ENCODE measurements around the gene STAC.

STAC gene, protein sequence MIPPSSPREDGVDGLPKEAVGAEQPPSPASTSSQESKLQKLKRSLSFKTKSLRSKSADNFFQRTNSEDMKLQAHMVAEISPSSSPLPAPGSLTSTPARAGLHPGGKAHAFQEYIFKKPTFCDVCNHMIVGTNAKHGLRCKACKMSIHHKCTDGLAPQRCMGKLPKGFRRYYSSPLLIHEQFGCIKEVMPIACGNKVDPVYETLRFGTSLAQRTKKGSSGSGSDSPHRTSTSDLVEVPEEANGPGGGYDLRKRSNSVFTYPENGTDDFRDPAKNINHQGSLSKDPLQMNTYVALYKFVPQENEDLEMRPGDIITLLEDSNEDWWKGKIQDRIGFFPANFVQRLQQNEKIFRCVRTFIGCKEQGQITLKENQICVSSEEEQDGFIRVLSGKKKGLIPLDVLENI

DNA sequence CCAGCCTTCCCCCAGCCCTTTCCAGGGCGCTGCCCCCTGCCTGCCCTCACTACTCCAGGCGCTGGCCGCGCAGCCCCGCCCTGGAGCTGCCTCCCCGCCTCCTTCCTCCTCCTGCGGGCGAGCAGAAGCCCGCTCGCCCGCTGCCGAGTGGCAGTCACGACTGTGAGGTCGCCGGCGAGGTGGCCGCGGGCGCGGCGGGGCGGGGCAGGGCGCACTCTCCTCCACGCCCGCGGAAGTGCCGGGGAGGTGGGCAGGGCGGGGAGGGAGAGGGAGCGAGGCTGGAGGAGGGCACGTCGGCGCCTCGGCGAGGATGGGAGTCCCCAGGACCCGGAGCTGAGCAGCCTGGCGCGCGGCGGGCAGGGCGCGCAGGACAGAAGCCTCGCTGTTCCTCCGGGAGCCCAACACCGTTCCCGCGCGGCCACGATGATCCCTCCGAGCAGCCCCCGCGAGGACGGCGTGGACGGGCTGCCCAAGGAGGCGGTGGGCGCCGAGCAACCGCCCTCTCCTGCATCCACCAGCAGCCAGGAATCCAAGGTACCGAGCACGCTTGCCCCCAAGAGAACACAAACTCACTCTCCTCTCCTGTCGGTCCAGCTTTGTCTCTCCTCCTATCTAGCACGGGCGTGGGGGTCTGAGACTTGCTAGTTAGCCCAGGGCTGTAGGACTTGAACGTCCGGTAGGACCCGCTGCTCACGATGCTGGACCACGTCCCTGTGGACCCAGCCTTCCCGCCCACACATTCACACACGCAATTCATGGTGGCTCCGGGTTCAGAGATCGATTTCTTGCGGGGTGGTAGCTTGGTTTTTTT, at the start of gene STAC:
STAC (plus strand) TSS at position 284 of the 811 bp plus-strand sequence; CDS start at position 424, 140 bp downstream.
- no peak for DNase-seq

GRCh38 chr3:36332139-36332538, 48.2 kb upstream of the STAC start:
- DNase-seq, result no peak

DNA sequence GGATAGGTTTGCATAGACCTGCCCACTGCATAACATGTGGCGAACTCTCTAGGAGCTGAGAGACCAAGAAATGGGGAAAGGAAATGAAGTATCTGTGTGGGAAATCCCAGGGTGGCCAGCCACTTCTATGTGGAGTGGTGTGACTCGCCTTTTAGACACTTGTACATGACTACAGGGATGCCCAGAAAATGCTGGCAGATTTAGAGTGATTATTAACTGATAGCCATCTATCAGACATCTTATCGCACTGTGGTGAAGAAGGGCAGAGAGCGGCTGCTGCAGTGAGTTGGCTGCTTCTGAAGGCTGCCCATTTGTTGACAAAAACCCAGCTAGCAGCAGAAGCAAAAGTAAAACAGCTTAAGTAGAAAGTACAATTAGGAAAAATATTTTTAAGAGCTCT, 18.1 kb upstream of the STAC start:
- no peak for DNase-seq

GRCh38 chr3:36362973-36363372, 17.3 kb upstream of the STAC start:
- no peak for DNase-seq

DNA sequence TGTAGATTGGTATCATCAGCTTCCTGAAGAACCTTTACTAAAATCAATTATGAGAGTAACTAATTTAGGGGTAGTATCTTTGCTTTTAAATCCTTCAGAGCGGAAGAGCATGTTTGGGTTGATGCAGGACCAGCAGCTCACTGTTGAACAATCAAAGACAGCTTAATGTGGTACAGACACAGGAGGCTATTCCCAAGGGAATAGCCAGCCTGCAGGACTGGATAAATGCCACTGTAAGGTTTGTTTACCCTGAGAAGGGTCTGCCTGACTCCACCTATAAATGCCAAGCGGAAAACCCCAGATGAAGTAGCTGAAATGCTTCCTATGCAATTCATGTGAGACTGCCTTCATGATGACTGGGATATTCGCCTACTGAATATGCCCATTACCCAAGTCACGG, 16.0 kb upstream of the STAC start:
- DNase-seq, result no peak

- no peak for DNase-seq
Observed at GRCh38 chr3:36365829-36366228, 14.5 kb upstream of the STAC start.

DNA sequence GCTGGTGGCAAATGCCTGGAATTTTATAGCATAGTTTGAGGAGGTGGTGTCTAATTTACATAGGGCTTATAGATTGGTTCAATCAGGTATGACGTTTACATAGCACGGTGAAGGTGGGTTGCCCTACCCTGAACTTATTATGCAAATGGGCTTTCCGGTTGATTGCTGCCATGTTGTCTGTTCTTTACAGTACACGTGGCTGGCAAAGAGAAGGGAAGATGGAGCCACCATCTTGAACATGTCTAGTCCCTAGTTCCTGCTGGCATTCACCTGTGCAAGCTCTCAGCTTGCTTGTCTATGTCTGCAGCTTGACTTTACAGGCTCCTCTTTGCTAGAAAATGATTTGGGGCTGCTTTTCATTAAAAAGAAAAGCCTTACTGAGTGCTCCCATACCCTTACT, 14.0 kb upstream of the STAC start:
- no peak for DNase-seq

- DNase-seq, result no peak
Observed at GRCh38 chr3:36367912-36368573, 12.3 kb upstream of the STAC start.

GRCh38 chr3:36372534-36372935, 7.8 kb upstream of the STAC start:
- DNase-seq, result no peak

GRCh38 chr3:36373084-36373483, 7.2 kb upstream of the STAC start:
- DNase-seq, result no peak

DNA sequence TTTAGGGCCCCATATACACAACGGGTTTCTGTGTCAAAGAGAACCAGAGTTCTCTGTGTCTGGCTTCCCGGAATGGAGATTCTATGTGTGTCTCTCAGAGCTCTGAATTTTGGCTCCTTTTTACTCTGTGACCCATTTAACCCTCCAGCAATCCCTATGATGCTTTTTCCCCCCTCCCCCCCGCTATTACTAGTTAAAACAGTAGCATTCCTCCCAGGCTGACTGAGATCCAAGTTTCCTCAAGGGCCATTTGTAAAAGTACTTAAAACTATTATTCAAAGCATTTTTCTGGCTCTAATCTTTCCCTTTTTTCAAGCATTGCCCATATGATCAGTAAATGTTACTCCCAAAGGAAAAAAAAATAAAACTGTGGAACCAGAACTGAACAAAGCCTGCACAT, 6.6 kb upstream of the STAC start:
- DNase-seq, result no peak

DNA sequence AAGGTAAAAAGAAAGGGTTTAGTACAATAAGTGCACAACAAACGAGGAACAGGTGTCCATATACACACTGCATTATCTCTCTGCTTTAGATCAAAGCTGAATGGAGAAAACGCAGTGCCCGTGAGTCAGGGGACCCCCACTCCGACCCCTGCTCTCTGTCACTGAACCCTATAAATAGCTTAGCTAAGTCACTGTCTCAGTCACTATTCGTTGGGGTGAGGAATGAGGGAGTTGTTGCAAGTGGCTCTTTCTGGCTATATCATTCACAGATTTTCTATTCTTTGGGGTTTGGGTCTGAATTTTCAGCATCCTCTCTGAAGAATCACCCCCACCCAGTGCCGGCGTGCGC, 458 bp upstream of the STAC start:
- DNase-seq, result no peak

GRCh38 chr3:36381311-36381956, 1.1 kb downstream of the STAC start:
- DNase-seq, result no peak

GRCh38 chr3:36393563-36393962, 13.3 kb downstream of the STAC start:
- DNase-seq, result no peak

DNA sequence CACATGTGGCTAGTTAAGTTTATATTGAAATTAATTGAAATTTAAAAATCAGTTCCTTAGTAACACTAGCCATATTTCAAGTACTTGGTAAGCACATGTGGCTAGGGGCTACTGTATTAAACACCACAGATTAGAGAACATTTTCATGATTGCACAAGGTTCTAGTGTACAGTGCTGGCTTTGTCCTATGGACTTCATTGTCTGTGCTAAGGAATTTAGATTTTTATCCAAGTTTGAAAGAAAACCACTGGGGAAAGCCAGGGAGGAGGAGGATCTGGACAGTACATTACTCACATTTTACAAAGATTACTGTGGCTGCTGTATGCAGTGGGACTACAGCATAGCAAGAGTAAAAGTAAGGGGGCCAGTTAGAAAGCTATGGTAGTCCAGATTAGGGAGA, 13.9 kb downstream of the STAC start:
- no peak for DNase-seq

DNA sequence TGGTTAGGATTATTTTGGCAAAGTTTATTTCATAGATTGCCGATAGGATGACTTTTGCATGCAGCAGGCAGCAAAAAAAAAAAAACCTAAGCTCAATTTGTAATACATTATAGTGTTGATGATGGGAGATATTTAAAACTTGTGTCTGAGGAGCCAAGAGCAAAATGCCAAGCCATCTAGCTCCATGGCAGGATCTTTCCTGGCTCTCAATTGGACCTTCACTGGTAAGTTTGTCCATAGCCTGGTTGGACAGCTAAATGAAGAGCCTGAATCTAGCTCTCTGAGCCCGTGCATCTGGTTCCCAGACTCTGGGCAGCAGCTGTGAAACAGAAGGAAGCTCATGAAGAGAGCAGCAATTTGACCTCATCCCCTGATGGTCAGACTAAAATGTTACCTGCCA, 17.5 kb downstream of the STAC start:
- DNase-seq, result no peak

- no peak for DNase-seq
Observed at GRCh38 chr3:36399933-36400332, 19.6 kb downstream of the STAC start.

- no peak for DNase-seq
Observed at GRCh38 chr3:36401056-36401455, 20.8 kb downstream of the STAC start.

GRCh38 chr3:36403661-36404060, 23.4 kb downstream of the STAC start:
- no peak for DNase-seq

DNA sequence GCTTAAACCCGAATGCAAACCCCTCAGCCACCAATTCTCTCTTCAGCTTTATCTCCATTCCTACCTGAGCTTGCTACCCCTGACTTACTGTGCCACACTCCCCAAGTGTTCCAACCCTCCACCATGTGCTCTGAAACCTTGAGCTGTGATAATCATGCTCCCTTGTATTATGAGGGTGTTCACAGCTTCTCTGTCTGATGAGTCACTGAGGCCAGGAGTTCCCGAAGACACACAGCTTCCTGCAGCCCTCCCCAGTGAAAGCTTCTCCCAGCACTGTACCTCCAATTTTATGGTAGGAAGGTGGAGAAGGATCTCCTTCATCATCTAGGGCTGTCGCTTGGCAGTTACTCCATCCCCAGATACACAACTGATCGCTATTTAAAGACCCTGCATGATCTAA, 24.9 kb downstream of the STAC start:
- DNase-seq, result no peak

DNA sequence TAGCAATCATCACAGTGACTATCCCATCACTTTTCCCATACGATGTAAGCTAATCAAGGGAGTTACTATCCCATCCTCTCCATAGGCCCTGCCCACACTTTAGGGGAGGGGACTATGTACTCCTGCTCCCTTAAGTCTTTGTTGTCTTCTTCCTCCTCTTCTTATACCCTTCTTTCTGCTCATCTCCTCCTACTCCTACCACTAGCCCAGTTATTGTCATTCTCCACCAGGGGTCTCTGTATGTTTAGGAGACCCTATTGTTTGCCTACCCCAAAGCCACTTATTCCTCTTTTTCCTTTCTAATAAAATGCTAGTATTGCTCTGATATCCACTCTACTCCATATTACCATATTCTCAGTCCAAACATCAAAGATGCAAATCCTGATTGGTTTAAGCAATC, 27.8 kb downstream of the STAC start:
- DNase-seq, result no peak

- no peak for DNase-seq
Observed at GRCh38 chr3:36409862-36410261, 29.6 kb downstream of the STAC start.

GRCh38 chr3:36411587-36411986, 31.3 kb downstream of the STAC start:
- no peak for DNase-seq
